Globus pallidus (tissue), 1 donor: ENCODE data around the gene SPPL3.

Experiments used
- DNase-seq: peaks from one replicate; pipeline ENCODE4 v3.0.0-alpha.2; 2015; ENCODE audit warnings: low spot score

The SPPL3 gene

GRCh38 chr12:120721866-120722265 is 182.3 kb downstream of the SPPL3 start:
- no peak for DNase-seq

- no peak for DNase-seq
Observed at GRCh38 chr12:120720987-120721801, 183.0 kb downstream of the SPPL3 start.

DNA sequence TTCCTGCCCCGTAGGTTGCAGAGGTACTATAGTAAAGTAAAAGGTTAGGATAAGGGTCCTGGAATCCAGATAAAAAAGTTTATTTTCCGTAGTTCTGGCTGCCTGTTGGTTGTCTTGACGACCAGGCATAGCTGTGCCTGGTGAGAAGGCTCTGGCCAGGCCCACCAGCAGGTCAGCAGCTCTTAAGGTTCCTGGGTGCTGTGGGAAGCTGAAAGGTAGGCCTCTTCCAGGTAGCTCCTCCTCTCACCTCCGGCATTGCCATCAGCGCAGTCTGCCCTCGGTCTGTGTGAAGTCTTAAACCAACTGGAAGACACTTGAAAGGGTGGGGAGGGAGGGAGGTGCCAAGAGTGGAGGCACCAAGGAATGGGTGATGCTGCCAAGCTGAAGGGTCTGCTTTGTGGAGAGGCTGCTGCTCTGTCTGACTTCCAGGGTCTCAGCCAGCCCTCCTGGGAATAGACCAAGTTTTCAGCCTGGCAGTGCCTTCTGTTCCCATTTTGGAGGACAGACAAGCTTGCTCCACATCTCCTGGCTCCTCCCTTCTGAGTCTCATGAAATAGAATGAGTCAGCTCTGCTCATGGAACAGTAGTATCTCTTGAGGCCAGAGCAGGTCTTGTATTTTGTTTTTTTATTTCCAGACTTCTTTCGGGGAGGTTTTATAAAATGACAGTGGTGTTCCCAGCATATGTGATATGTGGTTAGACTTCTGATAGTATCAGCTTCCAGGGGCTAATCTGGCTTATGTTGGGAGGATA is 183.7 kb downstream of the SPPL3 start:
- DNase-seq, result peak; percentile 73

- no peak for DNase-seq
Observed at GRCh38 chr12:120719496-120720233, 184.5 kb downstream of the SPPL3 start.

DNA sequence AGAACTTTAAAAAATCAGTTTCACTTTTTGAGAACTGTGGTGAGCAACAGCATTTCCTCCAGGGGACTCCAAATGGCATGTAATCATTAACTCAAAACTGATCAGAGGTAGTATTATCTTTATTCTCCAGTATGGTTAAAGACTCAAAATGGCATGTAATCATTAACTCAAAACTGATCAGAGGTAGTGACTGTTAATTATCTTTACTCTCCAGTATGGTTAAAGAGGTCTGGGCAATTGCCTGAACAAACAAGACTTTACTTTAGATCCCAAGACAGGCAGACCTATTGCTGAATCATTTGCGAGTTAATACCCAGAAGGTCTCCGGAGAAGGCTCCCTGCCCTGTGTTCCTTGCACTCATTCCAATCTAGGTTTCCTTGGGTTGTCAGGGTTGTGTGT is 185.1 kb downstream of the SPPL3 start:
- no peak for DNase-seq

- no peak for DNase-seq
Observed at GRCh38 chr12:120718055-120718454, 186.1 kb downstream of the SPPL3 start.

- DNase-seq, result peak; percentile 79
Observed at GRCh38 chr12:120713861-120714482, 190.2 kb downstream of the SPPL3 start.

- no peak for DNase-seq
Observed at GRCh38 chr12:120712610-120713009, 191.5 kb downstream of the SPPL3 start.
